ENCODE data around the gene GHDC.

GRCh38 chr17:42146911-42147607, 47.2 kb downstream of the GHDC start:
- no peak for TF ChIP-seq HDGF (IDR thresholded peaks at IDR 0.05; ENCODE audit: borderline replicate concordance)
- no peak for TF ChIP-seq L3MBTL2 (conservative IDR thresholded peaks at IDR 0.05)
- no peak for TF ChIP-seq LEF1 (IDR thresholded peaks at IDR 0.05; ENCODE audit: borderline replicate concordance)
- no peak for TF ChIP-seq FOXA1 (IDR thresholded peaks at IDR 0.05)
- no peak for TF ChIP-seq ELF4 (IDR thresholded peaks at IDR 0.05)
- no peak for TF ChIP-seq FOXM1 (IDR thresholded peaks at IDR 0.05; ENCODE audit: borderline replicate concordance)

Measured in HEK293T (cell line).